GM18861 (cell line): Measurements from ENCODE around the gene HSF2.
"Not testable (repeated sequence)": the region's sequence is repeated elsewhere in the genome, so short reads cannot be mapped to it uniquely, and the experiment has no call there.

ENCODE experiments used
- ATAC-seq: cut with Tn5 transposase; IDR thresholded peaks from one replicate; pipeline ENCODE4 v1.9.1; 2021; ENCODE audit not compliant: unreplicated experiment

HSF2 gene

GRCh38 chr6:122452509-122452908, 53.1 kb downstream of the HSF2 start:
- no peak for ATAC-seq

DNA sequence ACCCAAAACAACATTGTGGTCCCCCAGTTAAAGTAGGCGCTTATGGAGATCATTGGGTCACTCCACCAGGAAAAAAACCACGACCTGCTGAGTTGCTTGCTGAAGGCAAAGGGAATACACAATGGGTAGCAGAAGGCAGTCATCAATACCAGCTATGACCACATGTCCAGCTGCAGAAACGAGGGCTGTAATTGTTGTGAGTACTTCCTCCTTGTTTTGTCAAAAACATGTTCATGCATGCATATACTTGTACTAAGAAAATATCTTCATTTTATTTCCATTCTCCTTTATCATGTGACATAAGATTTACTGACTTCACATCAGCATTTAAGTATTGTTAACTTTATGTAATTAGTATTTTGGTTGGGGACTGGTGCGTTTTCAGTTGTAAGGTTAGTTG, 55.2 kb downstream of the HSF2 start:
- ATAC-seq, result no peak

DNA sequence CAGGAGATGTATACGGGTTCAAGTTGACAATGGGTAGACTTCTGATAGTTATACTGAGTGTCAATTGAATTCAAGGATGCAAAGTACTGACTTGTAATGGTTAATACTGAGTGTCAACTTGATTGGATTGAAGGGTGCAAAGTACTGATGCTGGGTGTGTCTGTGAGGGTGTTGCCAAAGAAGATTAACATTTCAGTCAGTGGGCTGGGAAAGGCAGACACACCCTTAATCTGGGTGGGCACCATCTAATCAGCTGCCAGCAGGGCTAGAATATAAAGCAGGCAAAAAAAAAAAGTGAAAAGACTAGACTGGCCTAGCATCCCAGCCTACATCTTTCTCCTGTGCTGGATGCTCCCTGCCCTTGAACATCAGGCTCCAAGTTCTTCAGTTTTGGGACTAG, 55.7 kb downstream of the HSF2 start:
- not testable (repeated sequence) for ATAC-seq

- ATAC-seq, result no peak
Measured at GRCh38 chr6:122458087-122458486, 58.6 kb downstream of the HSF2 start.

- ATAC-seq, result no peak
Measured at GRCh38 chr6:122459240-122459639, 59.8 kb downstream of the HSF2 start.

DNA sequence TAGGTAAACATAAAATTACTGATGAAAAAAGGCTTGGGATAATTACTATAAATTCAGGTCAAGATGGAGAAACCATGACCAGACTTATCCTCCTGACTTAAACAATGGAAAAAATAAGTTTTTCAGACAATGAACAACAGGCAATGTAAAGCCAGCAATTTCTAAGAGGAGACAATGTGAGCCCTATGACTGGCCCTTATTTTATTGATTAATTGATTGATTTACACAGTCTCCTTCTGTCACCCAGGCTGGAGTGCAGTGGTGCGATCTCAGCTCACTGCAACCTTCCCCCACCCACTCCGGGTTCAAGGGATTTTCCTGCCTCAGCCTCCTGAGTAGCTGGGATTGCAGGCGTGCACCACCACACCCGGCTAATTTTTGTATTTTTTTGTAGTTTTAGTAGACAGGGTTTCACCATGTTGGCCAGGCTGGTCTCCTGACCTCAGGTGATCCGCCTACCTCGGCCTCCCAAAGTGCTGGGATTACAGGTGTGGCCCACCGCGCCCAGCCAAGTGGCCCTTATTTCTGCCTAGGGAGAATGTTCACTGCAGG, 60.5 kb downstream of the HSF2 start:
- ATAC-seq, result not testable (repeated sequence)

GRCh38 chr6:122461885-122462284, 62.4 kb downstream of the HSF2 start:
- no peak for ATAC-seq

DNA sequence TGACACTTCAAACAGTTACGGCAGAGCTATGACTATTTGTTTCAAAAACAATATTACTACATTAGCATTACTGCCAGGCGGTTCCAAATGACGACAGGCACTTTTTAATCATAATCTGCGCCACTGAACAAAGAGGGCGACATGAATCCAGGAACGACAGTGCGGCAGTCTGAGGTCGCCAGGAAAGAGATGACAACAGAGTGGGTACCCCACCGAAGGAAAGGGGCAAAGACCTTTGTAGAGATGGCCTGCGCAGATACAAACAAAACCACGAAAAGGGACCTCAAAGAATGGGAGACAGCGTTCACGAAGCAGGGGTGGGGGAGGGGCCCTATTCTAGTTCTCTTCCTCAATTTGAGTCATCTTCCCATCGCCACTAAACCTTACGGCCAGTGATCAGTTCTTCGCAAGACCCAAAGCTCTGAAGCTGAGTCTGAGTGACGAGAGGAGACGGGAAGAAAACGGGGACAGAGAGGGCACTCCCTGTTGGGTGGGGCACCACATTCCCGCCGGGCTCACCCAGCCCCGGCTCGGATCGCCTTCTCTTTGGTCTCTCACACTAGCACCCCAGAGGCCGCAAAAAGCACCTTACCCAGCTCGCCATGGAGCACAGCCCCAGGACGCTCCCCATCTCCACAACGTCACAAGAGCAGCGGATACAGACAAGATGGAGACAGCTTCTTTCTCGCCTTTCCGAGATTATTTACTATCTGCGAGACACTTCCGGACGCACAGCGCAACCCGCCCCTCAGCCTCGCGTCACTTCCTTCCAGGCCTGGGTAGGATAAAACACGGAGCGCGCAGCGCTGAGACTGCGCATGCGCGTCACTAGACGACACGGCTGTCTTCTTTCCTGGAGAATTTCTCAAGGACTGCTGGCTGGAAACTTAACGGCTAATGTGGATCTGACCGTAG, 71.9 kb downstream of the HSF2 start, which contains the start of gene SERINC1:
TSS of gene SERINC1 (minus strand) at position 701 of the 915 bp plus-strand sequence. CDS start at position 631, 70 bp downstream.
- peak; percentile 99 for ATAC-seq

- peak; percentile 35 for ATAC-seq
Measured at GRCh38 chr6:122472022-122472340, 72.5 kb downstream of the HSF2 start.

DNA sequence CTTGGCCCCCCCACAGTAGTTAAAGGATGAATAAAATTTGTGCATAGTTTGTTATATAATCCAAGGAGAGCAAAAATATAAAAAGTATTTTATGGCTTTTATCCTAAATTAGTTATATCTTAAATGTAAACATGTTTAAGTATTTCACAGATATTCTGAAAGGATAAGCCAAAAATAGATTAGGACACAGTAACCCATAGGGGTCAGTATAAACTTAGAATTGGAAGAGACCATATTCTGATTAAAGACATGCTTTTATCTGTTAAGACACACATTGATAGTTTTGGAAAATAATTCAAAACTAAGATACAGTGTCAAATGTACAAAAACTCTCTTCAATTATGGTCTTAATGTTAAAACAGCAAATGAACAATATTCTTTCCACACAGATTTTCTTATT, 76.7 kb downstream of the HSF2 start:
- no peak for ATAC-seq

DNA sequence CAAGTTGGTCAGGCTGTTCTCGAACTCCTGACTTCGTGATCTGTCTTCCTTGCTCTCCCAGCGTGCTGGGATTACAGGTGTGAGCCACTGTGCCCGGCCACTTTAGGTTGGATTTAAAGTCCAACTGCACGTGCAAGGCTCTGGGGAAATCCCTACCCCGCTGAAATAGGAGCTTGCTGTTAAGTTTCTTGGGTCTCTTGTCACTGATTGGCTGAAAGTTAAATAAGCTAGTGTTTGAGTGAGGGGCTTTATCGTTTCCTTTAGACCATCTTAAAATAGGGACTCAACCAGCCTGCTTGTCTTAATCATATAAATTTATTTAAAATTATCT, 83.3 kb downstream of the HSF2 start:
- ATAC-seq, result no peak
